GM06990 (cell line): ENCODE results near the gene PRKCZ.

Experiments
- DNase-seq: peaks from one replicate; pipeline ENCODE4 v3.0.0-alpha.2; 2011; ENCODE audit not compliant: insufficient read length; ENCODE audit errors: extremely low read depth
- H3K27me3 ChIP-seq: replicated peaks from 2 replicates; pipeline ENCODE4 v1.6.0; 2011; ENCODE audit warnings: low read length; ENCODE audit not compliant: control insufficient read depth, insufficient read depth
- H3K36me3 ChIP-seq: 2 replicates; pipeline ENCODE4 v1.5.1; 2011; ENCODE audit warnings: low read length; ENCODE audit not compliant: control insufficient read depth, insufficient read depth
- H3K4me3 ChIP-seq: replicated peaks from 2 replicates; pipeline ENCODE4 v1.5.1; 2011; ENCODE audit warnings: low read depth, mild to moderate bottlenecking, control low read depth, low read length
- TF ChIP-seq, protein P1 (sequence below): IDR thresholded peaks from 2 replicates; pipeline ENCODE4 v1.5.1; 2011; ENCODE audit warnings: low read length, control low read depth, mild to moderate bottlenecking, inconsistent platforms; ENCODE audit not compliant: insufficient read depth, poor library complexity, severe bottlenecking

Gene PRKCZ

GRCh38 chr1:2073382-2074230, 23.4 kb downstream of the PRKCZ start:
- DNase-seq: no peak
- no peak overlapping the region for H3K4me3 ChIP-seq
- H3K27me3 ChIP-seq: no peaks in the 10 kb centered on the region
- TF ChIP-seq, protein P1, sequence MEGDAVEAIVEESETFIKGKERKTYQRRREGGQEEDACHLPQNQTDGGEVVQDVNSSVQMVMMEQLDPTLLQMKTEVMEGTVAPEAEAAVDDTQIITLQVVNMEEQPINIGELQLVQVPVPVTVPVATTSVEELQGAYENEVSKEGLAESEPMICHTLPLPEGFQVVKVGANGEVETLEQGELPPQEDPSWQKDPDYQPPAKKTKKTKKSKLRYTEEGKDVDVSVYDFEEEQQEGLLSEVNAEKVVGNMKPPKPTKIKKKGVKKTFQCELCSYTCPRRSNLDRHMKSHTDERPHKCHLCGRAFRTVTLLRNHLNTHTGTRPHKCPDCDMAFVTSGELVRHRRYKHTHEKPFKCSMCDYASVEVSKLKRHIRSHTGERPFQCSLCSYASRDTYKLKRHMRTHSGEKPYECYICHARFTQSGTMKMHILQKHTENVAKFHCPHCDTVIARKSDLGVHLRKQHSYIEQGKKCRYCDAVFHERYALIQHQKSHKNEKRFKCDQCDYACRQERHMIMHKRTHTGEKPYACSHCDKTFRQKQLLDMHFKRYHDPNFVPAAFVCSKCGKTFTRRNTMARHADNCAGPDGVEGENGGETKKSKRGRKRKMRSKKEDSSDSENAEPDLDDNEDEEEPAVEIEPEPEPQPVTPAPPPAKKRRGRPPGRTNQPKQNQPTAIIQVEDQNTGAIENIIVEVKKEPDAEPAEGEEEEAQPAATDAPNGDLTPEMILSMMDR: no peak
- H3K36me3 ChIP-seq: no peaks in the 10 kb centered on the region

DNA sequence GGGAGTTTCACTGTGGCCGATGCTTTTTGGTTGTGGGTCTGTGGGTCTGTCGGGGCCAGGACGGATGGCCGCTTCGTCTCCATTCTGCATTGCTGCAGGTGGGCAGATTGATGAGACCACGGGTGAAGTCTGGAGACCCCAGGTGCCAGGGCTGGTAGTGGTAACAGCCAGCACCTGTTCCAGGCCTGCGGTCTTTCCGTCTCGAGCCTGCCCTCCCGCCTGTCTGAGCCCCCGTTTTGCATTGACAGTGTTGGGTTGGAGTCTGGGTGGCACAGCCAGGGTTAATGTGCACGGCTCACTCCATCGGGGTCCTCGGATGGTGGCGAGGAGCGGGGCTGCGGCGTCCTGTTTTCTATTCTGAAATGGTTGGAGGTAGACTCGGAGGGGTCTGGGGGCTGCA, 24.2 kb downstream of the PRKCZ start:
- TF ChIP-seq, protein P1: no peak
- no peaks in the 10 kb centered on the region for H3K36me3 ChIP-seq
- no peak overlapping the region for H3K4me3 ChIP-seq
- H3K27me3 ChIP-seq: no peaks in the 10 kb centered on the region
- DNase-seq: no peak

- TF ChIP-seq, protein P1: no peak
- H3K27me3 ChIP-seq: no peaks in the 10 kb centered on the region
- no peak for DNase-seq
- no peak overlapping the region for H3K4me3 ChIP-seq
- no peaks in the 10 kb centered on the region for H3K36me3 ChIP-seq
These were observed 24.9 kb downstream of the PRKCZ start for GRCh38 chr1:2074944-2075740.

DNA sequence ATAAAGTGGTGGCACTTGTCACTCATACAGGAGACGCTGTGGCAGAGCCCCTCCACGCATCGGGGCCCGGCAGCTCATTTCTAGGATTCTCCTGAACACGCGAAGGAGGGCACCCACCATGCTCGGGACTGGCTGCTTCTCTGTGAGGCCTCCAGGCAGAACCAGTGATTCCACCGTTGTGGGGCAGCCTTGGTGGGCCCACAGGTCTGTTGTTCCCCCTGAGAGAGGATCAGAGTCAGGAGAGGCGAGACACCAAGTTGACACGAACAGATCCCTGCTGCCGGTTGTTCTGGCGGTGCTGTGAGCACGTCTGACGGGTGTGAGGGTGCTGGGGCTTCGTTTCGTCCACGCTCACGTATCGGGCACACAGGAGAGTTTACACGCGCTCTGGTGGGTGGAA, 26.6 kb downstream of the PRKCZ start:
- TF ChIP-seq, protein P1: no peak
- no peak for DNase-seq
- Histone ChIP-seq H3K27me3 (no peaks in the 10 kb centered on the region), H3K36me3 (no peaks in the 10 kb centered on the region), H3K4me3 (no peak overlapping the region)

DNA sequence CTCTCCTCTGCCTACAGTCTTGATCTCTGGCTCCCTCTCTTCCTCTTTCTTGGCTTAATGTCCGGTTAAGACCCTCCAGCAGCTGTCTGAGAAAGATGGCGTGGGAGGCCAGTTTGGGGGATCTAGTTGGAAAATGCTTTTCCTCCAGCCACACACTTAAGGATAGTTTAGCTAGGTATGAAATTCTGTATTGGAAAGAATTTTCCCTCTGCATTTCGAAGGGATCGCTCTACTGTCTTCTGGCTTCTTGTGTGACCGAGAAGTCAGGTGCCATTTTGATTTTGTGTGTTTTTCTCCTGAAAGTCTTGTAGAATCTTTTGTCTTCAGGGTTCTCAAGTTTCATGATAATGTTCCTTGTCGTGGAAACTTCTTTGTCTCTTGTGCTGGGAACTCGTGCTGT, 28.0 kb downstream of the PRKCZ start:
- no peak for DNase-seq
- TF ChIP-seq, protein P1: no peak
- Histone ChIP-seq H3K36me3 (no peaks in the 10 kb centered on the region), H3K27me3 (no peaks in the 10 kb centered on the region), H3K4me3 (no peak overlapping the region)
